Ishikawa (cell line): ENCODE results near the gene CARD14.

Experiments
- EGR1 ChIP-seq: IDR thresholded peaks from 2 replicates; pipeline ENCODE4 v1.6.1; 2012
- EP300 ChIP-seq: IDR thresholded peaks from 2 replicates; pipeline ENCODE4 v1.6.1; 2012; ENCODE audit warnings: borderline replicate concordance
- MAX ChIP-seq: IDR thresholded peaks from 2 replicates; pipeline ENCODE4 v1.6.1; 2012
- RAD21 ChIP-seq: IDR thresholded peaks from 2 replicates; pipeline ENCODE4 v1.6.1; 2012; ENCODE audit warnings: low read depth
- TCF12 ChIP-seq: IDR thresholded peaks from 2 replicates; pipeline ENCODE4 v1.6.1; 2012; ENCODE audit warnings: low read depth
- TF ChIP-seq, protein P1 (sequence below): IDR thresholded peaks from 2 replicates; pipeline ENCODE4 v1.6.1; 2012; ENCODE audit warnings: low read depth, mild to moderate bottlenecking

- TF ChIP-seq EP300 (no peak), TCF12 (no peak), RAD21 (no peak), MAX (no peak), EGR1 (no peak)
- TF ChIP-seq, protein P1, sequence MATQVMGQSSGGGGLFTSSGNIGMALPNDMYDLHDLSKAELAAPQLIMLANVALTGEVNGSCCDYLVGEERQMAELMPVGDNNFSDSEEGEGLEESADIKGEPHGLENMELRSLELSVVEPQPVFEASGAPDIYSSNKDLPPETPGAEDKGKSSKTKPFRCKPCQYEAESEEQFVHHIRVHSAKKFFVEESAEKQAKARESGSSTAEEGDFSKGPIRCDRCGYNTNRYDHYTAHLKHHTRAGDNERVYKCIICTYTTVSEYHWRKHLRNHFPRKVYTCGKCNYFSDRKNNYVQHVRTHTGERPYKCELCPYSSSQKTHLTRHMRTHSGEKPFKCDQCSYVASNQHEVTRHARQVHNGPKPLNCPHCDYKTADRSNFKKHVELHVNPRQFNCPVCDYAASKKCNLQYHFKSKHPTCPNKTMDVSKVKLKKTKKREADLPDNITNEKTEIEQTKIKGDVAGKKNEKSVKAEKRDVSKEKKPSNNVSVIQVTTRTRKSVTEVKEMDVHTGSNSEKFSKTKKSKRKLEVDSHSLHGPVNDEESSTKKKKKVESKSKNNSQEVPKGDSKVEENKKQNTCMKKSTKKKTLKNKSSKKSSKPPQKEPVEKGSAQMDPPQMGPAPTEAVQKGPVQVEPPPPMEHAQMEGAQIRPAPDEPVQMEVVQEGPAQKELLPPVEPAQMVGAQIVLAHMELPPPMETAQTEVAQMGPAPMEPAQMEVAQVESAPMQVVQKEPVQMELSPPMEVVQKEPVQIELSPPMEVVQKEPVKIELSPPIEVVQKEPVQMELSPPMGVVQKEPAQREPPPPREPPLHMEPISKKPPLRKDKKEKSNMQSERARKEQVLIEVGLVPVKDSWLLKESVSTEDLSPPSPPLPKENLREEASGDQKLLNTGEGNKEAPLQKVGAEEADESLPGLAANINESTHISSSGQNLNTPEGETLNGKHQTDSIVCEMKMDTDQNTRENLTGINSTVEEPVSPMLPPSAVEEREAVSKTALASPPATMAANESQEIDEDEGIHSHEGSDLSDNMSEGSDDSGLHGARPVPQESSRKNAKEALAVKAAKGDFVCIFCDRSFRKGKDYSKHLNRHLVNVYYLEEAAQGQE = no peak
Measured at GRCh38 chr17:80132906-80133625, 36.8 kb upstream of the CARD14 start.
